ENCODE data around the gene FAM177B. TPM values are rescaled to one million over a fixed set of nuclear protein-coding genes. Genes with fewer than 3 reads are reported as not detected.

Gene FAM177B
- total and polyA plus RNA-seq, 4 donors: 0.09 to 0.17 TPM; not detected in 2

DNA sequence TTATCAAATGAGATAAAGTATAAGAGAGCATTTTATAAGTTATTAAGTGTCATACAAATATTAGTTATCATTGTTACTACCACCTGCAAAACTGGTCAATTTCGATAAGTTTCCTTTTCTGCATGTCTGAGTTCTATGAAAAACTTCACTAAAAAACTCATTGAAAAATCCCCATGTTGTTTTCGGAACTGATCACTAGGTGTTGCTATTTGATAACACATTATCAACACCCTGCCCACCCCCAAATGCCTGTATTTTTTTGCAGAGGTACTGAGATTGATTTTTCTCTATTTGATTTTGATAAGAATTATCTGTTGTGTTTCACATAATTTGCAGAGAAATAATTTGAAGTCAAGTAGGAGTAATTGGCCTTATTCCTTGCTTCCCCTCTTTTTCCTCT is 55.7 kb downstream of the FAM177B start:
- WGBS: 8% methylated on average over 2 of the region's 2 CpGs
- Histone ChIP-seq H3K4me1 (ENCODE audit: control insufficient read depth in 4 of 4, insufficient read depth in 4 of 4, low read length in 3 of 4) (peaks cover 2 to 4% (median 3%) of the 10 kb centered on the region in 4 donors), H3K27ac (ENCODE audit: low read depth in 1 of 2, low read length in 2 of 2) (no peak overlapping the region), H3K4me3 (ENCODE audit: low read depth in 1 of 3, low read length in 3 of 3) (no peak overlapping the region), H3K36me3 (ENCODE audit: control insufficient read depth in 4 of 4, insufficient read depth in 3 of 4, low read depth in 1 of 4, low read length in 3 of 4) (no peaks in the 10 kb centered on the region), H3K27me3 (ENCODE audit: control insufficient read depth in 4 of 4, insufficient read depth in 4 of 4, low read length in 3 of 4) (no peaks in the 10 kb centered on the region), H3K9ac (ENCODE audit: low read depth in 1 of 2, low read length in 2 of 2) (no peak overlapping the region), H3K9me3 (ENCODE audit: control insufficient read depth in 4 of 4, low read length in 3 of 4) (no peaks in the 10 kb centered on the region)
- TF ChIP-seq GABPA (IDR thresholded peaks at IDR 0.05 in 1 of 2, conservative IDR thresholded peaks at IDR 0.05 in 1 of 2) (no peak), RAD21 (IDR thresholded peaks at IDR 0.05) (peak; percentile 95 to 96)
- TF ChIP-seq, protein P1, sequence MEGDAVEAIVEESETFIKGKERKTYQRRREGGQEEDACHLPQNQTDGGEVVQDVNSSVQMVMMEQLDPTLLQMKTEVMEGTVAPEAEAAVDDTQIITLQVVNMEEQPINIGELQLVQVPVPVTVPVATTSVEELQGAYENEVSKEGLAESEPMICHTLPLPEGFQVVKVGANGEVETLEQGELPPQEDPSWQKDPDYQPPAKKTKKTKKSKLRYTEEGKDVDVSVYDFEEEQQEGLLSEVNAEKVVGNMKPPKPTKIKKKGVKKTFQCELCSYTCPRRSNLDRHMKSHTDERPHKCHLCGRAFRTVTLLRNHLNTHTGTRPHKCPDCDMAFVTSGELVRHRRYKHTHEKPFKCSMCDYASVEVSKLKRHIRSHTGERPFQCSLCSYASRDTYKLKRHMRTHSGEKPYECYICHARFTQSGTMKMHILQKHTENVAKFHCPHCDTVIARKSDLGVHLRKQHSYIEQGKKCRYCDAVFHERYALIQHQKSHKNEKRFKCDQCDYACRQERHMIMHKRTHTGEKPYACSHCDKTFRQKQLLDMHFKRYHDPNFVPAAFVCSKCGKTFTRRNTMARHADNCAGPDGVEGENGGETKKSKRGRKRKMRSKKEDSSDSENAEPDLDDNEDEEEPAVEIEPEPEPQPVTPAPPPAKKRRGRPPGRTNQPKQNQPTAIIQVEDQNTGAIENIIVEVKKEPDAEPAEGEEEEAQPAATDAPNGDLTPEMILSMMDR (IDR thresholded peaks at IDR 0.05; ENCODE audit: low read depth, low read length, missing input control): peak; percentile 69
- DNase-seq (ENCODE audit: low spot score): no peak

DNA sequence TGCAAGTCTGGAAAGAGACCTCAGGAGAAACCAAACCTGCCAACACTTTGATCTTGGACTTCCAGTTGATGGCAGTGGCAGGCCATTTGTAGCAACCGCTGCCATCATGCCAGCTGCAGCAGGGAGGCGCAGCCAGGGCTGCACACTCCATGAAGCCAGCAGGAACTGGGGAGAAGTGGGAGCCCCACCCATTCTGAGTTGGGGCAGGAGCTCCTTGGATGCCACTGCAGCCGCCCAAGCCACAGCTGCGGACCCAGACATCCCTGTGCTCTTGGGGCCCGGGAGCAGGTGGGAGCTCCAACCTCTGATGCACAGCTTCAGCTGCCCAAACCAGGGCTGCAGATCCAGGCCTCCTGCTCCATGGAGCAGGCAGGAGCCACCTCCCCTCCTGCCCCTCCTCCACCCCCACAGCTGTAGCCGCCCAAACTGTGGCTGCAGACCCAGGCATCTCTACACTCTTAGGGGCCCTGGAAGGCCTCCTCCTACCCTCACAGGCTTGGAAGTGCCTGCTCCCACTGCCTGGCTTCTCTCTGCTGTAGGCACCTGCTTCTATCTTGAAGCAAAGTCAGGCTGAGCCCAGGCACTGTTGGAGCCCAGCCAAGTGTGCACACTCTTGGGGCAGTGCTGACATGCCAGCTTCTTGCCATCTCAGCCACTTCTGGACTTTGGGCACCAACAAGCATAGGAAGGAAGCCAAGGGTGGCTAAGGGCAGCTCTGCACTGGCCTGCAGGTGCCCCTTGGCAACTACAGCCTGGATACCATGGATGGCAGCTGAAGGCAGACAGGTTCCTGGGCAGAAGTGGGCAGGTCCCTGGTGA is 57.9 kb downstream of the FAM177B start:
- no peak for DNase-seq (ENCODE audit: low spot score)

More for the DNA sequence above, 57.9 kb downstream of the FAM177B start:
- Histone ChIP-seq H3K9ac (ENCODE audit: low read depth in 1 of 2, low read length in 2 of 2) (no peak overlapping the region), H3K4me3 (ENCODE audit: low read depth in 1 of 3, low read length in 3 of 3) (no peak overlapping the region), H3K27ac (ENCODE audit: low read depth in 1 of 2, low read length in 2 of 2) (no peak overlapping the region), H3K9me3 (ENCODE audit: control insufficient read depth in 4 of 4, low read length in 3 of 4) (no peaks in the 10 kb centered on the region), H3K27me3 (ENCODE audit: control insufficient read depth in 4 of 4, insufficient read depth in 4 of 4, low read length in 3 of 4) (no peaks in the 10 kb centered on the region), H3K36me3 (ENCODE audit: control insufficient read depth in 4 of 4, insufficient read depth in 3 of 4, low read depth in 1 of 4, low read length in 3 of 4) (no peaks in the 10 kb centered on the region), H3K4me1 (ENCODE audit: control insufficient read depth in 4 of 4, insufficient read depth in 4 of 4, low read length in 3 of 4) (peaks cover 2 to 4% (median 3%) of the 10 kb centered on the region in 4 donors)
- WGBS: 92% methylated on average over 6 of the region's 6 CpGs
- TF ChIP-seq, protein P2, sequence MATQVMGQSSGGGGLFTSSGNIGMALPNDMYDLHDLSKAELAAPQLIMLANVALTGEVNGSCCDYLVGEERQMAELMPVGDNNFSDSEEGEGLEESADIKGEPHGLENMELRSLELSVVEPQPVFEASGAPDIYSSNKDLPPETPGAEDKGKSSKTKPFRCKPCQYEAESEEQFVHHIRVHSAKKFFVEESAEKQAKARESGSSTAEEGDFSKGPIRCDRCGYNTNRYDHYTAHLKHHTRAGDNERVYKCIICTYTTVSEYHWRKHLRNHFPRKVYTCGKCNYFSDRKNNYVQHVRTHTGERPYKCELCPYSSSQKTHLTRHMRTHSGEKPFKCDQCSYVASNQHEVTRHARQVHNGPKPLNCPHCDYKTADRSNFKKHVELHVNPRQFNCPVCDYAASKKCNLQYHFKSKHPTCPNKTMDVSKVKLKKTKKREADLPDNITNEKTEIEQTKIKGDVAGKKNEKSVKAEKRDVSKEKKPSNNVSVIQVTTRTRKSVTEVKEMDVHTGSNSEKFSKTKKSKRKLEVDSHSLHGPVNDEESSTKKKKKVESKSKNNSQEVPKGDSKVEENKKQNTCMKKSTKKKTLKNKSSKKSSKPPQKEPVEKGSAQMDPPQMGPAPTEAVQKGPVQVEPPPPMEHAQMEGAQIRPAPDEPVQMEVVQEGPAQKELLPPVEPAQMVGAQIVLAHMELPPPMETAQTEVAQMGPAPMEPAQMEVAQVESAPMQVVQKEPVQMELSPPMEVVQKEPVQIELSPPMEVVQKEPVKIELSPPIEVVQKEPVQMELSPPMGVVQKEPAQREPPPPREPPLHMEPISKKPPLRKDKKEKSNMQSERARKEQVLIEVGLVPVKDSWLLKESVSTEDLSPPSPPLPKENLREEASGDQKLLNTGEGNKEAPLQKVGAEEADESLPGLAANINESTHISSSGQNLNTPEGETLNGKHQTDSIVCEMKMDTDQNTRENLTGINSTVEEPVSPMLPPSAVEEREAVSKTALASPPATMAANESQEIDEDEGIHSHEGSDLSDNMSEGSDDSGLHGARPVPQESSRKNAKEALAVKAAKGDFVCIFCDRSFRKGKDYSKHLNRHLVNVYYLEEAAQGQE (IDR thresholded peaks at IDR 0.05): no peak
- TF ChIP-seq RAD21 (IDR thresholded peaks at IDR 0.05) (peak; percentile 43 to 59), SP1 (IDR thresholded peaks at IDR 0.05) (no peak), HNF4A (conservative IDR thresholded peaks at IDR 0.05) (peak; percentile 46 to 53), RXRA (IDR thresholded peaks at IDR 0.05) (peak; percentile 10 to 16), TAF1 (conservative IDR thresholded peaks at IDR 0.05) (no peak)
- TF ChIP-seq, protein P1 (IDR thresholded peaks at IDR 0.05; ENCODE audit: low read depth, low read length, missing input control): peak; percentile 1

Measured in liver (tissue), 9 donors.